ENCODE results near the gene TMEM222.
"Not testable (repeated sequence)": the region's sequence is repeated elsewhere in the genome, so short reads cannot be mapped to it uniquely, and the experiment has no call there.

The TMEM222 gene, protein sequence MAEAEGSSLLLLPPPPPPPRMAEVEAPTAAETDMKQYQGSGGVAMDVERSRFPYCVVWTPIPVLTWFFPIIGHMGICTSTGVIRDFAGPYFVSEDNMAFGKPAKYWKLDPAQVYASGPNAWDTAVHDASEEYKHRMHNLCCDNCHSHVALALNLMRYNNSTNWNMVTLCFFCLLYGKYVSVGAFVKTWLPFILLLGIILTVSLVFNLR

DNA sequence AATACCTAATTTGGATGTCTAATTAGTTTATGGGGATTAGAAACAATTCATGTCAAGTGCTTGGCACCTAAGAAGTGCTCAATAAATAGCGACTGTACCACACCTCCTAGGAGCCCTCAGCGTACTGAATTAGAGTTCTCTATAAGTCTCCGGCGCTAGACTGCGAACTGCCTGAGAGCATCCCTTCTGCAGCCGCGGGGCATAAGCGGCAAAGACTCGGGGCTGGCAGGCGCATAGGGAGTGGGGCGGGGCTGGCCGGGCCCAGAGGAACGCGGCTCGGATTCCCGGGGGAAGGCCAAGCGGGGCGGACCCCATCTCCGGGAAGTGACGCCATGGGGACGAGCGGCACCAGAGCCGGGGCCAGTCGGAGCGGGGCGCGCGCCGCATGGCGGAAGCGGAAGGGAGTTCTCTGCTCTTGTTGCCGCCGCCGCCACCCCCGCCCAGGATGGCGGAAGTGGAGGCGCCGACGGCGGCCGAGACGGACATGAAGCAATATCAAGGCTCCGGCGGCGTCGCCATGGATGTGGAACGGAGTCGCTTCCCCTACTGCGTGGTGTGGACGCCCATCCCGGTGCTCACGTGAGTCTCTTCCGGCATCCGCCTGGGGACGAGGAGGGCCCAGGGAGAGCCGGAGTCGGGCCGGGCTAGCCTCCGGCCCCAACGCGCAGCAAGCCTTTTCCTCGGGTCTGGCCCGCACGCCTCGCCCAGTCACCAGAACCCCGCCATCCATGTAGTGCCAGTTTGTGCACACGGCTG lies at the start of gene TMEM222:
TSS of gene TMEM222 (plus strand) at position 351 of the 756 bp plus-strand sequence. CDS start at position 386, 35 bp downstream.
- DNase-seq (ENCODE audit: low spot score), result peak; percentile 97

- DNase-seq (ENCODE audit: low spot score), result no peak
Measured at GRCh38 chr1:27274204-27274603, 47.8 kb upstream of the TMEM222 start.

DNA sequence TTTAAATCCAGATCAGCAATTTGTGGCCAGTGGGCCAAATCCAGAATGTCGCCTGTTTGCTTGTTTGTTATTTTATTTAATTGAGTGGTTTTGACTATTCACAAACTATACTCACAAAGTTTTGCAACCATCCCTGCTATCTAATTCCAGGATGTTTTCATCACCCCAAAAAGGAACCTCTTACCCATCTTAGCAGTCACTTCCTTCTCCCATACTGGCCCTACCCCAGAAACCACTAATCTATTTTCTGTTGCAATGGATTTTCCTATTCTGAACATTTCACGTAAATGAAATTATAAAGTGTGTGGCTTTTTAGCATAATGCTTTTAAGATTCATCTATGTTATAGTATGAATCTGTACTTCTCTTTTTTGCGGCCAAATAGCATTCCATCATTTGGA lies 46.3 kb upstream of the TMEM222 start:
- DNase-seq (ENCODE audit: low spot score), result no peak

- DNase-seq (ENCODE audit: low spot score), result peak; percentile 87
Measured at GRCh38 chr1:27284425-27285273, 37.3 kb upstream of the TMEM222 start.

DNA sequence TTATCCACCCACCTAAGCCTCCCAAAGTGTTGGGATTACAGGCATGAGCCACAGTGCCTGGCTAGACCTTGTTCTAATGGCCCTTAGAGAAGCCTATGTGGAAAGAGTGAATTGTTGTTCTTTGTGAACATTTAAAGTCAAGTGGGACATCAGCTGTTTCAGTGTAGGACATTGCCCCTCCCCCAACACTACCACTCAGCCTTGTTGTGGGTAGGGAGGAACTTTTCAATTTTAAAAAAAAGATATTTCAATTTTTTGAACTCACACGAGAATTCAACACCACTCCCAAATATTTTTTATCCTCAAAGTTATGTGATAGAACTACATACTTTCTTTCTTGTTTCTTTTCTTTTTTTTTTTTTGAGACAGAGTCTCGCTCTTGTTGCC lies 36.7 kb upstream of the TMEM222 start:
- DNase-seq (ENCODE audit: low spot score), result no peak

GRCh38 chr1:27285821-27286220 lies 36.1 kb upstream of the TMEM222 start:
- not testable (repeated sequence) for DNase-seq (ENCODE audit: low spot score)

DNA sequence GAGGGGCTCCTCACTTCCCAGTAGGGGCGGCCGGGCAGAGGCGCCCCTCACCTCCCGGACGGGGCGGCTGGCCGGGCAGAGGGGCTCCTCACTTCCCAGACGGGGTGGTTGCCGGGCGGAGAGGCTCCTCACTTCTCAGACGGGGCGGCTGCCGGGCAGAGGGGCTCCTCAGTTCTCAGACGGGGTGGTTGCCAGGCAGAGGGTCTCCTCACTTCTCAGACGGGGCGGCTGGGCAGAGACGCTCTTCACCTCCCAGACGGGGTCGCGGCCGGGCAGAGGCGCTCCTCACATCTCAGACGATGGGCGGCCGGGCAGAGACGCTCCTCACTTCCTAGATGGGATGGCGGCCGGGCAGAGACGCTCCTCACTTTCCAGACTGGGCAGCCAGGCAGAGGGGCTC lies 32.8 kb upstream of the TMEM222 start:
- not testable (repeated sequence) for DNase-seq (ENCODE audit: low spot score)

DNA sequence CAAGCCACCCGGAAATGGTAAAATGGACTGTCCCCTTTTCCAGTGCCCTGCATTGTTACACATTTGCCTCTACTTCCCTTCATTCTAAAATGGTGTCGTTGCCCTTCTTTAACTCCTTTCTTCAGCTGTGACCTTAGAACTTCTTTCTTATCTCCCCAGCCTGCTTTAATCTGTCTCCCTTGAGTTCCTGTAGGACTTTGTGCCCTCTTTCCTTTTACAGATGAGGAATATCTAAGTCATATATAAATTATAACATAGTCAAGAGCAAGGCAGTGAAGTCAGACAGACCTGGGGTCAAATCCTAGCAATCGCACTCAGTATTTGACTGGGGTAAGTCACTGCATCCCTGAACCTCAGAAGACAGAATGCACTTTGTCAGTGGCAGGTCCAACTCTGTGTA lies 31.4 kb upstream of the TMEM222 start:
- DNase-seq (ENCODE audit: low spot score), result no peak

DNA sequence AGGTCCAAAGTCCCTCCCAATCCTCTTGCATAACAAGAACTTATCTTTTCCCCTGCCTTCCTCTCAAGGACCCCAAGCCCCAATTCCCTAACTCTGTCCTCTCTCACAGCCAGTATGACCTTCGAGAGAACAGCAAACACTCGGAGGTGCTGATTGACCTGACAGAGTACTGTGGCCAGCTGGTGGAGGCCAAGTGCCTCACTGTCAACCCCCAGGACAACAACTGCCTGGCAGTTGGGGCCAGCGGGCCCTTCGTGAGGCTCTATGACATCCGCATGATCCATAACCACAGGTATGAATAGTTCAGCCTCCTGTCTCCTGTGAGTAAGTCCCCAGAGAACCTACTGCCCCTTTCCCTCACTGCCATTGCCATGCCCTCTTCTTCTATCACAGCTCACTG lies 29.9 kb upstream of the TMEM222 start:
- peak; percentile 75 for DNase-seq (ENCODE audit: low spot score)

GRCh38 chr1:27293915-27294314 lies 28.0 kb upstream of the TMEM222 start:
- no peak for DNase-seq (ENCODE audit: low spot score)

GRCh38 chr1:27296773-27297291 lies 25.1 kb upstream of the TMEM222 start:
- peak; percentile 80 for DNase-seq (ENCODE audit: low spot score)

GRCh38 chr1:27297903-27298302 lies 24.1 kb upstream of the TMEM222 start:
- DNase-seq (ENCODE audit: low spot score), result no peak

DNA sequence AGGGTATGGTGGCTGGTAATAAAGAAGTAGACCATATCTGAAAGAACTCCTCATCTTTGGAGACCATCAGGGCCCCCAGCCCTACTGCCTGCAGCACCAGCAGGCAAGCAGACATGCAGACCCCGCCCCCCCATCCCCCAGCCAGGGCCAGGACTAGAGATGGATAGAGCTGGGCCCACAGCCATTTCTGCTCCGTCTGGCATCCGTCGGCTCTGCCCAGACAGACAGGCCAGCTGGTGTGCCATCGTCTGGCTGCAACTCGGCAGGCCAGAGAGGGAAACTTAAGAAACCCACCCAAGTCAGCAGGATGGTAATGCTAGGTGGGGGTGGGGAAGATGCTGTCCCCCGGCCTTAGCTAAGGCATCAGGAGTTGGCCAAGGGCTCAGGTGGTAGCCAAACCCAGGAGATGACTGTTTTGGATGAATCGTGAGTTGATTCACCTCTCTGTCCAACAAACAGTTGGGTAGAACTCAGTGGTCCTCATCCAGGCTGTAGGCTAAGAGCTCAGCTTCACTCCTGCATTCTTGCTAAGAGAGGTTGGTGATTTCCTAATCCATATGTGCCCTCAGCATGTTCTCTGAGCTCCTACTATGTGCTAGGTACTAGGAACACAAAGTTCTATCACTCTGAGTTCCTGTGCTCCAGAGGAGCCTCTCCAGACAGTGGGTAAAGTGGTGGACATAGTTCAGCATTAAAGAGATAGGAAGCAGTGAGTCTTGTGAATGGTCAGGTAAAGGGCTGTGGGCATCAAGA lies 23.2 kb upstream of the TMEM222 start:
- no peak for DNase-seq (ENCODE audit: low spot score)

DNA sequence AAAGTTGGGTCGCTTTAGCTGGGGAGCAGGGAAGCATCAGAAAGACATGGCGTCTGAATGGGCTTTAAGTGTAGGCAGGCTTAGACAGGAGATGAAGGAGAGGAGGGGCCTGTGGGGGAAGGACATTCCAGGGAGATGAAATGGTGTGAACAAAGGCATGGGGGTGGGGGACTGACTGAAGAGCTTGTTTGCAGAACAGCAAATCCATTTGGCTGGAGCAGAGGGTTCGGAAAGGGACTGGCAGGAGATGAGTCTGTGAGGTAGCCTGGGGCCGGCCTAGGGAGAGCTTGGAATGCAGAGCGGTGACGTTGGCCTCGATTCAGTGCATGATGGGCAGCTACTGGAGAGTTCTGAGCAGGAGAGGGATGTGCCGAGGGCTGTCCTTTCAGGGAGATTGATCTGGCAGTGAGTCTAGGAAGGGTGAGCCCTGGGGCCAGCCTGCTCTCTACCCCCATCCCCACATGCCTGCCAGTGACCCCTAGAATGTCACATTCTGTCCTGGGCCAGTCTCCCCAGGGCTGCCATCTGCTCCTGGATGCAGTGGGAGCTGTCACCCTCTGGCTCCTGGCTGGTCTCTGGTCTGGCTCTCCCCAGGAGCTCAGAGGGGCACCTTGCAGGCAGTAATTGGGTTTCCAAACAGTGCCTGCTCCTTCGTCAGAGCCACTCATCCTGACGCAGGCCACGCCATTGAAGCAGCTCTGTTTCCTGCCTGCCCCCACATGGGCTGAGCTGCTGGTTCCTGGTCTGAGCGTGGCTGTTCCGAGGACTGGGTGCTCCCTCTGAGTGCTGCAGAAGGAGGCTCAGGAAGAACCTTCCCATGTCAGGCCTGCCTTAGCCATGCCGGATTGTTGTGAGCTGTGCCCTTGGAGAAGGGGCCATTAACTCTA lies 22.3 kb upstream of the TMEM222 start:
- peak; percentile 94 for DNase-seq (ENCODE audit: low spot score)

GRCh38 chr1:27300341-27301051 lies 21.5 kb upstream of the TMEM222 start:
- DNase-seq (ENCODE audit: low spot score), result peak; percentile 89

GRCh38 chr1:27301052-27301422 lies 20.9 kb upstream of the TMEM222 start:
- no peak for DNase-seq (ENCODE audit: low spot score)

- no peak for DNase-seq (ENCODE audit: low spot score)
Measured at GRCh38 chr1:27301582-27302199, 20.3 kb upstream of the TMEM222 start.

DNA sequence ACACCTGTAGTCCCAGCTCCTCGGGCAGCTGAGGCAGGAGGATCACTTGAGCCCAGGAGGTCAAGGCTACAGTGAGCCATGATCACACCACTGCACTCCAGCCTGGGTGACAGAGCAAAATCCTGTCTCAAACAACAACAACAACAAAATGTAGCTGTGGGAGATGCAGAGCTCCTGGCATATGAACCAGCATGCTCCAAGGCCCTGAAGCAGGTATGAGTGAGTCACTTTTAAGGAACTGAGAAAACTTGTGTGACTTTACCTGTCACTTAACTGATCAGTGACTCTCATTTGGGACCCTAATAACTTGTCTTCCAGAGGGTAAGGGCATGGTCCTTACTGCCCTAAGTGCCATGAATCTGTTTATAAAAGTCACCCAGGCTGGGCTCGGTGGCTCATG lies 19.4 kb upstream of the TMEM222 start:
- DNase-seq (ENCODE audit: low spot score), result no peak

GRCh38 chr1:27303509-27303908 lies 18.5 kb upstream of the TMEM222 start:
- DNase-seq (ENCODE audit: low spot score), result no peak

GRCh38 chr1:27306071-27306470 lies 15.9 kb upstream of the TMEM222 start:
- DNase-seq (ENCODE audit: low spot score), result no peak
